ENCODE measurements around the gene WDR76.
"Not testable (repeated sequence)": the region's sequence is repeated elsewhere in the genome, so short reads cannot be mapped to it uniquely, and the experiment has no call there.

The WDR76 gene

GRCh38 chr15:43824302-43825246, 2.2 kb upstream of the WDR76 start, which contains the start of gene MFAP1:
Gene MFAP1, minus strand, starts transcription at chr15:43824690. Its CDS starts 121 bp downstream, at chr15:43824569.
- Histone ChIP-seq H3K9me3 (ENCODE audit: insufficient read depth, low read length) (no peaks in the 10 kb centered on the region), H3K9ac (ENCODE audit: low read length) (peak within 1 kb of the TSS; percentile 97), H3K9me2 (replicated peaks; ENCODE audit: insufficient read depth, low read length) (no peaks in the 10 kb centered on the region), H3K4me3 (ENCODE audit: insufficient read depth, low read length, poor library complexity, severe bottlenecking) (peak within 1 kb of the TSS; percentile 99), H3K27ac (ENCODE audit: low read depth, low read length) (peak within 1 kb of the TSS; percentile 93), H3K36me3 (ENCODE audit: low read length) (peaks cover 21% of the 10 kb centered on the region), H3F3A (ENCODE audit: insufficient read depth) (peaks cover 31% of the 10 kb centered on the region), H3K27me3 (ENCODE audit: low read length) (no peaks in the 10 kb centered on the region), H4K20me1 (ENCODE audit: low read depth, low read length) (0 out of 2 replicates have a peak, but pooled peaks cover 3% of the 10 kb centered on the region), H3K4me2 (ENCODE audit: low read depth, low read length, poor library complexity, severe bottlenecking) (peak within 1 kb of the TSS; percentile 95), H2AFZ (ENCODE audit: low read depth, low read length, severe bottlenecking) (peak within 1 kb of the TSS; percentile 48), H3K79me2 (ENCODE audit: insufficient read depth, low read length) (peaks cover 85% of the 10 kb centered on the region)
- no peak for TF ChIP-seq CTCF (IDR thresholded peaks at IDR 0.05; ENCODE audit: insufficient read depth, low read length, poor library complexity, severe bottlenecking)
- TF ChIP-seq EZH2phosphoT487 (conservative IDR thresholded peaks at IDR 0.05; ENCODE audit: low read length), result no peak

GRCh38 chr15:43825305-43825704, 1.5 kb upstream of the WDR76 start:
- not testable (repeated sequence) for H3K27me3 ChIP-seq (ENCODE audit: low read length); H3K9me2 ChIP-seq (replicated peaks; ENCODE audit: insufficient read depth, low read length); H3K9me3 ChIP-seq (ENCODE audit: insufficient read depth, low read length); H2AFZ ChIP-seq (ENCODE audit: low read depth, low read length, severe bottlenecking); H3K4me3 ChIP-seq (ENCODE audit: insufficient read depth, low read length, poor library complexity, severe bottlenecking); H4K20me1 ChIP-seq (ENCODE audit: low read depth, low read length)
- H3K36me3 ChIP-seq (ENCODE audit: low read length), result peaks cover 27% of the 10 kb centered on the region
- peaks cover 85% of the 10 kb centered on the region for H3K79me2 ChIP-seq (ENCODE audit: insufficient read depth, low read length)
- H3F3A ChIP-seq (ENCODE audit: insufficient read depth), result peaks cover 38% of the 10 kb centered on the region
- peak overlapping the region; percentile 95 for H3K4me2 ChIP-seq (ENCODE audit: low read depth, low read length, poor library complexity, severe bottlenecking)
- peak overlapping the region; percentile 97; the same call in 1 of the 2 replicates for H3K9ac ChIP-seq (ENCODE audit: low read length)
- peak overlapping the region; percentile 93 for H3K27ac ChIP-seq (ENCODE audit: low read depth, low read length)

GRCh38 chr15:43826029-43826507, 734 bp upstream of the WDR76 start:
- Histone ChIP-seq H3K36me3 (ENCODE audit: low read length) (peaks cover 22% of the 10 kb centered on the region), H4K20me1 (ENCODE audit: low read depth, low read length) (0 out of 2 replicates have a peak, but pooled peaks cover 2% of the 10 kb centered on the region), H2AFZ (ENCODE audit: low read depth, low read length, severe bottlenecking) (no peak overlapping the region), H3K9me2 (replicated peaks; ENCODE audit: insufficient read depth, low read length) (no peaks in the 10 kb centered on the region), H3K4me3 (ENCODE audit: insufficient read depth, low read length, poor library complexity, severe bottlenecking) (no peak overlapping the region), H3K9me3 (ENCODE audit: insufficient read depth, low read length) (no peaks in the 10 kb centered on the region), H3K9ac (ENCODE audit: low read length) (peak overlapping the region; percentile 92), H3K4me2 (ENCODE audit: low read depth, low read length, poor library complexity, severe bottlenecking) (peak overlapping the region; percentile 100), H3K79me2 (ENCODE audit: insufficient read depth, low read length) (peaks cover 85% of the 10 kb centered on the region), H3K27ac (ENCODE audit: low read depth, low read length) (peak overlapping the region; percentile 93), H3K27me3 (ENCODE audit: low read length) (no peaks in the 10 kb centered on the region), H3F3A (ENCODE audit: insufficient read depth) (peaks cover 38% of the 10 kb centered on the region)
- TF ChIP-seq CTCF (IDR thresholded peaks at IDR 0.05; ENCODE audit: insufficient read depth, low read length, poor library complexity, severe bottlenecking) (no peak), EZH2phosphoT487 (conservative IDR thresholded peaks at IDR 0.05; ENCODE audit: low read length) (no peak)
